NCI-H1048 (cell line): ENCODE measurements around the gene CTNND2.
"Not testable (repeated sequence)": the region's sequence is repeated elsewhere in the genome, so short reads cannot be mapped to it uniquely, and the experiment has no call there.

Experiments used
- DNase-seq: peaks from one replicate; lab custom pipeline; 2025; lab: John Stamatoyannopoulos, UW

The CTNND2 gene

DNA sequence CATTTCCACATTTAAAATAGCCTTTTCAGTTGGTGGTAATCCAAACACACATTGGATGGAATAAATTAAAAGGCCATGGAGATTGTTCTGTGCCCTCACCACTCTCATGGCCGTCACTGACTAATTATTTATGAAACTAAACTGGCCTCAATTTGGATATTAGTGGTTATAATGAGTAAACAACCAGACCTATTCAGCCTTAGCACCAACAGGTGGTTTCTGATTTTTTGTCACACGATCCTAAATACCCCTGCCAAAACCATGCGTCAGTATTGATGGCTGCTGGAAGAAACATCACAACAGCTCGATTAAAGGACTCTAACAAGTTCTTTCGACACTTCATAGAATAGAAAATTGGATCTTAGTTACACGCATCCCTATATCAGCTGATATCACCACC lies 867.2 kb downstream of the CTNND2 start:
- DNase-seq: no peak

GRCh38 chr5:11030671-11031070 lies 873.6 kb downstream of the CTNND2 start:
- no peak for DNase-seq

DNA sequence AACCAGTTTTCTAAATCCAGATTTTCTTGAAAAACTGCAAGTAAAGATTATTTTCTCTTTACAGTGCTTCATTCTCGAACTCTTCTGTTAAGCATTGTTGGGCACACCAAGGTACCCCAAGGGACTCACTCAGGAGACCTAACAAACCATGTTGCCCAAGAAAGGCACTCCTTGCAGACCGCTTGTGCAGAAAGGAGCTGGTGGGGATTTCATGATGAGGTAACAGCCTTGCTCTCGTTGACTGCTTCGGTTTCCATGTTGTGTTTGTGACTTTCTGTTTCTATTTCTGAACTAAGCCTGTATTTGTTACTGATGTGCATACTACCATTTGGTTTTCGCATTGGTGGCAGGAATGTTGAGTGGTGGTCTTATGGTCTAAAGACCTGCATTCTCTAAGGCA lies 876.6 kb downstream of the CTNND2 start:
- DNase-seq: no peak

DNA sequence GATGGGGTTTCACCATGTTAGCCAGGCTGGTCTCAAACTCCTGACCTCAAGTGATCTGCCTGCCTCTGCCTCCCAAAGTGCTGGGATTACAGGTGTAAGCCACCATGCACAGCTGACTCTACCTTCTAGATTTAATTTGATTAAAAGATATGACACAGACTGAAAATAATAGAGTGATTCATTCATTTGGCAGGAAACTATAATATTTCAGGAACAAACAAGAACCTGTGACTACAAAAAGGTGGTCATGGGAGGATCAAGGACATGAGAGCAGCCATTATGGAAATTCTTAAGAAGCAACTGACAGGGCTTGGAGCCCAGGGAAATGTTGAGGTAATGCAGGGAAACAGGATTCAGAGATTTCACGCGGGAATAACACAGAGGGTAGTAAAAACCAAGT lies 877.7 kb downstream of the CTNND2 start:
- DNase-seq: no peak

GRCh38 chr5:11023945-11024344 lies 880.3 kb downstream of the CTNND2 start:
- DNase-seq: no peak

- DNase-seq: no peak
Measured at GRCh38 chr5:11013793-11014192, 890.5 kb downstream of the CTNND2 start.

DNA sequence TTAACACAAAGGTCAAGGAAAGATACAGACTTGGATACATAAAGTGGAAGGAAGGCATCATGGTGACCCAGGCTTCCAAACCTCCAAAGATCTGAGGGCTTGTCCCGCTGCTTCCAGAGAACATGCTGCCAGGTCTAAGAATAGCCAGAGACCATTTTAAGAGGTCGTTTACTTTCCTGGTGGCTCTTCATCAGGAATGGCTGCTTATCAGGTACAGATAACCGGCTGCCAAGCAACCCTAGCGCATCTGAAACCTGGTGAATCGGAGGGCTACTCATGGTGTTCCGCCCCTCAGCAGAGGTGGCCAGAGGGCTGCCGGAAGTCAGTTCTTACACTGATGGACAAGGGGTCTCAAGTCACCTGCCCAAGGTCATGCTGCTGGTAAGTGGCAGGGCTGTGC lies 892.0 kb downstream of the CTNND2 start:
- no peak for DNase-seq

- DNase-seq: no peak
Measured at GRCh38 chr5:11010429-11011210, 893.6 kb downstream of the CTNND2 start.

GRCh38 chr5:11009576-11009975 lies 894.7 kb downstream of the CTNND2 start:
- no peak for DNase-seq

GRCh38 chr5:11007269-11007870 lies 896.9 kb downstream of the CTNND2 start:
- DNase-seq: no peak

DNA sequence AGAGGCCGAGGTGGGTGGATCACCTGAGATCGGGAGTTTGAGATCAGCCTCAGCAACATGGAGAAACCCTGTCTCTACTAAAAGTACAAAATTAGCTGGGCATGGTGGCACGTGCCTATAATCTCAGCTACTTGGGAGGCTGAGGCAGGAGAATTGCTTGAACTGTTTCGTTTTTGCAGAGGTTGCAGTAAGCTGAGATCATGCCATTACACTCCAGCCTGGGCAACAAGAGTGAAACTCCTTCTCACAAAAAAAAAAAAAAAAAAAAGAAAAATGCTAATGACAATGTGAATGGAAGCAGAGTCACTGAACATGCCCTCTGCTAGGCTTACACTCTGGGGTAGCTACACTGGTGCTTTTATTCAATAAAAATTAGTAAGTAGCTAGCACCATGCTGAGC lies 899.7 kb downstream of the CTNND2 start:
- not testable (repeated sequence) for DNase-seq

- DNase-seq: no peak
Measured at GRCh38 chr5:11000515-11001353, 903.5 kb downstream of the CTNND2 start.

GRCh38 chr5:10999714-11000113 lies 904.5 kb downstream of the CTNND2 start:
- no peak for DNase-seq

GRCh38 chr5:10995891-10996290 lies 908.4 kb downstream of the CTNND2 start:
- no peak for DNase-seq

DNA sequence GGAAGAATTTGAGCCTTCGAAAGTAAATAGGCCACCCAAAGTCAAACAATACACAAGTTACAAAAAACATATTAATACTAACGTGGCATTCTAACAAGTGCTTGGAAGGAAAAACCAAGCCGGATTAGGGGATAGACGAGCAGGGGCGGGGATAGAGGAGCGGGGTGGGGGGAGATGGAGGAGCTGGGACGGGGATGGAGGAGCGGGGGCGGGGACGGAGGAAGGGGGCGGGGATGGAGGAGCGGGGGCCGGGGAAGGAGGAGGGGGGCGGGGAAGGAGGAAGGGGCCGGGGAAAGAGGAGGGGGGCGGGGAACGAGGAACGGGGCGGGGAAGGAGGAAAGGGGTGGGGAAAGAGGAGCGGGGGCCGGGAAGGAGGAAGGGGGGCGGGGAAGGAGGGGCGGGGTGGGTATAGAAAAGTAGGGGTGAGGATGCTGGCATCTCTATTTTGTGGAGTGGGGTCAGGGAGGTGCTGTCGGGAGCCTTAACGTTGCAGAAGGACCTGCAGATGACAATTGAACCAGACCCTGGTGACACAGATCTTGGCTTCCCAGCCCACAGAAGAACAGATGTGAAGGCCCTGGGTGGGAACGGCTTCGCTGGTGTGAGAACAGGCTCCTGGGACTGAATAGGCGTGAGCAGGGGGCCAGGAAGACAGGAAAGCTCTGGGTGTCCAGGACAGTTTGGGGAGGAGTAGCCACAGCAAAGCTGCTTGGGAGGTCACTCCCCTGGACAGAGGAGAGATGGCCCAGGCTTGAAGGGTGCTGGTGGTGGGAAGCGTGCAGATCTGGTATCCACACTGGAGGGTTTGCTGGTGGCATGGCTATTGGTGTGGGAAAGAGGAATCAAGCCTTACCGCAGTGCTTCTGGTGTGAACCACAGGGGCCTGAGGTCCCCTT lies 909.9 kb downstream of the CTNND2 start:
- DNase-seq: no peak

DNA sequence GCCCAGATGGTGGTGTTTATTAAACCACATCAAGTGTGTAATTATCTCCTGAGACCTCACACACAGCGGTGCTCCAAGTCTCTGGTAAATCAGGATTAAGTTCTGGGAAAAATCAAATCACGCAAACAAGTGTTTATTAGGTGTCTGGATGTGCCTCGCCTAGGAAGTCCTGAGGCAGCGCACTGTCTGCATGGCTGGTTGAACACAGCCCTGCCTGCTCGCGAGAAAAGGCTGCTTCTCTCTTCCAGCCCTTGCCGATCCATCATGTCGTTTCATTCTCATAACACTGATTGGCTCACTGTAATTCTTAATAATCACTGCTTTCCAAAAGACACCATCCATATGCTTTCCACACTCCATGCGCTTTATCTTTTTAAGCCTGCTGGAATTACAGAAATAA lies 913.6 kb downstream of the CTNND2 start:
- DNase-seq: no peak

DNA sequence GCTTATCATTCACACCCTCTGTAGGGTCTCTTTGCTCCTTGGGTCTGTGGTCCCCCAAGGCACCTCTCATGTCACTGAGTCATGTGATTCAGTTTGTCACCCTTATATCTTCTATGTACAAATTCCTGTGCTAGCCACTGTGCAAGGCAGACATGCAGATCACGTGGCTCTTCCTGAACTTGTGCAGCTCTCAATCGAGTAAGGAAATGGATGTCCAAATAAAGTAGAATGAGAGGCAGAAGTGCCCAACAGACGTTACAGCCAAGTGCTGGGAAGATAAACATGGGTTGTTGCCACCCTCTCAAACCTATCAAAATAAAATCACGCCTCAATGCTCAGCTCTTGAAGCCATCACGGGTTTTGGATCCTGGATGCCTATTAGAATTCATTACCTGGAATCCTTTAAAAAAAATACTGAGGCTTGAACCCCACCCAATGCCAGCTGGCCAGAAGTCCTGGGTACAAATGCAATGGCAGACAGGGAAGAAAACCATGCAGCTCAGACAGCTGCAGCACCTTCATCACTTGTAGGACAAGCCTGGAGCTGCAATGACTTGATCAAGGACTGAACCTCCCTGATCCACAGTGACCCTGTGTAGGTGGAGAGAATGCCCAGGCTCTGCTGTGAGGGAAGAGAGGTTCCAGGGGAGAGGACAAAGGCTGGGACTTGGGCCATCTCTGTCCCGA lies 914.5 kb downstream of the CTNND2 start:
- DNase-seq: no peak

DNA sequence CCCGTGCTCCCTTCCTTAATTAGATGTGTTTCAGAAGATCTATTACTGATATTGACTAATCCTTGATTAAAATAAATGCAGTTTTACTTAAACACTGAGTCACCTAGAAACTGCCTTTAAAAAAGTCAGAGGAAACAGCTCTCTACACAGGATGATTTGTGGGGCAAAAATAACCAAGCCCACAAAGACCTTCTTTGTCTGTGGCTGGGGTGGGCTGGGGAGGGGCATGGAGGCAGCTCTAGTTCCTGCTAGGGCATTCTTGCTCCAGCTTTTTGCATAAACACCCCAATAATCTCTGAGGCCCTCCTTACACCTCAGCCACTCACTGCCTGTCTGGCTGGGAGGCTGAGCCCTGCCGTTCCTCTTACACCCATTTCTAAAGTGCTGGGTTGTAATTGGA lies 915.6 kb downstream of the CTNND2 start:
- no peak for DNase-seq

- peak; percentile 33 for DNase-seq
Measured at GRCh38 chr5:10987925-10988504, 916.2 kb downstream of the CTNND2 start.

GRCh38 chr5:10987276-10987924 lies 916.8 kb downstream of the CTNND2 start:
- DNase-seq: no peak
